K562 (cell line): ENCODE results near the gene CCDC97. TPM values are rescaled to one million over a fixed set of nuclear protein-coding genes. Genes with fewer than 3 reads are reported as not detected.

Experiments
- ATF7 ChIP-seq: fragments of 450-650 bp; IDR thresholded peaks from 2 replicates; pipeline ENCODE4 v1.7.1; 2014; ENCODE audit warnings: mild to moderate bottlenecking, moderate library complexity
- EGR1 ChIP-seq: fragments of 450-650 bp; conservative IDR thresholded peaks from 2 replicates; pipeline ENCODE4 v1.6.1; 2017; ENCODE audit warnings: mild to moderate bottlenecking
- FOXP1 ChIP-seq: sonication (generic); formaldehyde crosslinking; IDR thresholded peaks from 2 replicates; pipeline ENCODE4 v1.8.0; 2022; ENCODE audit warnings: mild to moderate bottlenecking, missing genetic modification reagents
- PHF8 ChIP-seq: fragments of 200-600 bp; sonication (generic); IDR thresholded peaks from 2 replicates; pipeline ENCODE4 v1.6.1; 2012; ENCODE audit warnings: mixed run types, mild to moderate bottlenecking, inconsistent platforms, low read length, moderate library complexity, borderline replicate concordance
- RAD51 ChIP-seq: fragments of 450-650 bp; IDR thresholded peaks from 2 replicates; pipeline ENCODE4 v1.7.1; 2016; ENCODE audit warnings: low read depth, mild to moderate bottlenecking, borderline replicate concordance
- RB1 ChIP-seq: fragments of 450-650 bp; IDR thresholded peaks from 2 replicates; pipeline ENCODE4 v1.6.1; 2017; ENCODE audit warnings: low read depth, mild to moderate bottlenecking
- SLC30A9 ChIP-seq: fragments of 250-450 bp; sonication (Bioruptor Pico); IDR thresholded peaks from 2 replicates; pipeline ENCODE4 v1.8.0; 2022; ENCODE audit warnings: mild to moderate bottlenecking, moderate library complexity
- ZNF75A ChIP-seq: fragments of 450-650 bp; formaldehyde crosslinking; IDR thresholded peaks from 2 replicates; pipeline ENCODE4 v1.4.0; 2020; ENCODE audit warnings: mild to moderate bottlenecking
- polyA plus RNA-seq, 8 experiments: library from polyadenylated mRNA; depleted of rRNA in 4 of 8; stranded (reverse) in 5 of 8; unstranded in 3 of 8; fragments of >200 nt; fragmentation: Nextera tagmentation in 2 of 8; fragmentation: Illumina TruSeq in 1 of 8; extraction: Ambion mirVana in 2 of 8; extraction: Trizol in 1 of 8; gene quantifications; 2 replicates each; pipeline versions ENCODE4 v1.2.1 to v1.2.3, GENCODE V29; 2011 to 2014; ENCODE audit warnings: inconsistent platforms in 1 of 8, missing spikeins in 1 of 8
- total RNA-seq, 7 experiments: library from RNA; depleted of rRNA in 6 of 7; stranded (reverse); fragments of >200 nt in 6 of 7; fragmentation: Illumina TruSeq in 2 of 7; extraction: Trizol in 2 of 7; gene quantifications; 2 replicates each; pipeline versions ENCODE4 v1.2.1 to v1.2.3, GENCODE V29; 2011 to 2021; ENCODE audit warnings: low replicate concordance in 1 of 7
- TF ChIP-seq, protein P1 (sequence below): sonication (generic); formaldehyde crosslinking; IDR thresholded peaks from 2 replicates; pipeline ENCODE4 v1.8.0; 2022; ENCODE audit warnings: mild to moderate bottlenecking, missing genetic modification reagents
- TF ChIP-seq, protein P2 (sequence below), 3 experiments: IDR thresholded peaks in 2 of 3; conservative IDR thresholded peaks in 1 of 3; 2 replicates each; pipeline ENCODE4 v1.5.1; 2011 to 2012; ENCODE audit warnings: low read length in 3 of 3, mild to moderate bottlenecking in 3 of 3, control low read depth in 2 of 3, improper control_type of control experiment in 1 of 3, inconsistent platforms in 1 of 3, low read depth in 1 of 3, mixed read lengths in 1 of 3, moderate library complexity in 1 of 3; ENCODE audit not compliant: insufficient read depth in 2 of 3
- TF ChIP-seq, protein P3 (sequence below): fragments of 450-650 bp; IDR thresholded peaks from 2 replicates; pipeline ENCODE4 v1.6.1; 2016; ENCODE audit warnings: low read depth, mild to moderate bottlenecking, moderate library complexity
- TF ChIP-seq, protein P4 (sequence below), 2 experiments: fragments of 200-800 bp in 1 of 2; sonication (Bioruptor generic) in 1 of 2; sonication (generic) in 1 of 2; formaldehyde crosslinking in 1 of 2; IDR thresholded peaks in 1 of 2; conservative IDR thresholded peaks in 1 of 2; 2 replicates each; pipeline versions ENCODE4 v1.5.0 to v1.6.1; 2016 to 2020; ENCODE audit warnings: missing compliant biosample characterization in 1 of 2, missing genetic modification characterization in 1 of 2, missing genetic modification reagents in 1 of 2
- TF ChIP-seq, protein P5 (sequence below): fragments of 200-800 bp; sonication (Bioruptor generic); IDR thresholded peaks from 2 replicates; pipeline ENCODE4 v1.6.1; 2017; ENCODE audit warnings: missing genetic modification characterization, missing compliant biosample characterization
- TF ChIP-seq, protein P6 (sequence below): IDR thresholded peaks from 2 replicates; pipeline ENCODE4 v1.6.1; 2014; ENCODE audit warnings: antibody characterized with exemption

The CCDC97 gene
- total and polyA plus RNA-seq, 9 of the 15 experiments (the other 6 are each of a cell fraction or from before 2014, with no cell fraction given) = 0.60 to 16.5 (median 7.0) TPM

DNA sequence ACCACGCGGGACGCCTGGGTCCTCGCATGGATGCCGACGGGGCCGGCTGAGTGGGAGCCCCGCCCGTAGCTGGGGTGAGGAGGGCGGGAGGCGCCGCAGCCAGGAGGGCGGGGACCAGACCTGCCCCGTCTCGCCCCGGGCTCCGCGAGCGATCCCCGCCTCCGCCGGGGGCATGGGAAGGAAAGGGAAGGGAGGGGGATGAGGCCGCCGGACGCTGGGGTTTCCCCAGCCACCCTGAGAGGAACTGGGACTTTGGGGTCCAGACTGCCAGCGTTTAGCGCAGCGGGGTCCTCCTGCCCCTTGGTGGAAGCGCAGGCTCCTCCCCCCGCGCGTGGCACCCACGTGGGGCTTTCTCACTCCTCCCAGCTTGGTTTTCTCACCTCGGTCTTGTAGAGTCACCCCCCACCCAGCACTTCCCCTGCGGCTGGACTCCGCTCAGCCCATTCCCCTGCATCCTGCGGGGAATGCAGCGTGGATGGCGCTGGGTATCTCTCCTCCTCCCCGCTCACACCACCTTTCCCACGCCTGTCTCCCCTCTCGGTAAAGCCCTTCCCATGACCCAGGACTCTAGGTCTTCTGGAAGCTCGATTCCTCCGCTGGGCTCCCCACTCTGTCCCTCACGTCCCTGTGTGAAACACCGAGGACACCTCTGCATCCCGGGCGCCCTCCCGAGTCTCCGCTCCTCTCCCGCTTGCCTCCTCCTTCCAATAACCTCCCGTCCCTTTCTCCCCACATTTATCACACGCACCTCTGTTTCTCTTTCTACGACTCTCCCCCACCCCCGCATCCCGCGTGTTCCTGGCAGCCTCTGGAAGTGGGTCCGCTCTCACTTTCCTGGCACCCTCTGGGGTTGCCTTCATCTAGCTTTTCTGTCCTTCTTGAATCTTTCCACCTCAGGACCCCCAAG, 41.6 kb downstream of the CCDC97 start (continued):
- TF ChIP-seq PHF8 = peak; percentile 27; the same call in 1 of the 2 replicates
- peak; percentile 68; the same call in 1 of the 2 replicates for TF ChIP-seq RB1
- TF ChIP-seq, protein P1, sequence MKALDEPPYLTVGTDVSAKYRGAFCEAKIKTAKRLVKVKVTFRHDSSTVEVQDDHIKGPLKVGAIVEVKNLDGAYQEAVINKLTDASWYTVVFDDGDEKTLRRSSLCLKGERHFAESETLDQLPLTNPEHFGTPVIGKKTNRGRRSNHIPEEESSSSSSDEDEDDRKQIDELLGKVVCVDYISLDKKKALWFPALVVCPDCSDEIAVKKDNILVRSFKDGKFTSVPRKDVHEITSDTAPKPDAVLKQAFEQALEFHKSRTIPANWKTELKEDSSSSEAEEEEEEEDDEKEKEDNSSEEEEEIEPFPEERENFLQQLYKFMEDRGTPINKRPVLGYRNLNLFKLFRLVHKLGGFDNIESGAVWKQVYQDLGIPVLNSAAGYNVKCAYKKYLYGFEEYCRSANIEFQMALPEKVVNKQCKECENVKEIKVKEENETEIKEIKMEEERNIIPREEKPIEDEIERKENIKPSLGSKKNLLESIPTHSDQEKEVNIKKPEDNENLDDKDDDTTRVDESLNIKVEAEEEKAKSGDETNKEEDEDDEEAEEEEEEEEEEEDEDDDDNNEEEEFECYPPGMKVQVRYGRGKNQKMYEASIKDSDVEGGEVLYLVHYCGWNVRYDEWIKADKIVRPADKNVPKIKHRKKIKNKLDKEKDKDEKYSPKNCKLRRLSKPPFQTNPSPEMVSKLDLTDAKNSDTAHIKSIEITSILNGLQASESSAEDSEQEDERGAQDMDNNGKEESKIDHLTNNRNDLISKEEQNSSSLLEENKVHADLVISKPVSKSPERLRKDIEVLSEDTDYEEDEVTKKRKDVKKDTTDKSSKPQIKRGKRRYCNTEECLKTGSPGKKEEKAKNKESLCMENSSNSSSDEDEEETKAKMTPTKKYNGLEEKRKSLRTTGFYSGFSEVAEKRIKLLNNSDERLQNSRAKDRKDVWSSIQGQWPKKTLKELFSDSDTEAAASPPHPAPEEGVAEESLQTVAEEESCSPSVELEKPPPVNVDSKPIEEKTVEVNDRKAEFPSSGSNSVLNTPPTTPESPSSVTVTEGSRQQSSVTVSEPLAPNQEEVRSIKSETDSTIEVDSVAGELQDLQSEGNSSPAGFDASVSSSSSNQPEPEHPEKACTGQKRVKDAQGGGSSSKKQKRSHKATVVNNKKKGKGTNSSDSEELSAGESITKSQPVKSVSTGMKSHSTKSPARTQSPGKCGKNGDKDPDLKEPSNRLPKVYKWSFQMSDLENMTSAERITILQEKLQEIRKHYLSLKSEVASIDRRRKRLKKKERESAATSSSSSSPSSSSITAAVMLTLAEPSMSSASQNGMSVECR (CRISPR knock-in tag) = peak; percentile 51; the same call in 1 of the 2 replicates
- TF ChIP-seq EGR1 = peak; percentile 90
- 0 out of 2 replicates have a peak, but pooled peaks have one; percentile 31 for TF ChIP-seq RAD51
- TF ChIP-seq, protein P2, sequence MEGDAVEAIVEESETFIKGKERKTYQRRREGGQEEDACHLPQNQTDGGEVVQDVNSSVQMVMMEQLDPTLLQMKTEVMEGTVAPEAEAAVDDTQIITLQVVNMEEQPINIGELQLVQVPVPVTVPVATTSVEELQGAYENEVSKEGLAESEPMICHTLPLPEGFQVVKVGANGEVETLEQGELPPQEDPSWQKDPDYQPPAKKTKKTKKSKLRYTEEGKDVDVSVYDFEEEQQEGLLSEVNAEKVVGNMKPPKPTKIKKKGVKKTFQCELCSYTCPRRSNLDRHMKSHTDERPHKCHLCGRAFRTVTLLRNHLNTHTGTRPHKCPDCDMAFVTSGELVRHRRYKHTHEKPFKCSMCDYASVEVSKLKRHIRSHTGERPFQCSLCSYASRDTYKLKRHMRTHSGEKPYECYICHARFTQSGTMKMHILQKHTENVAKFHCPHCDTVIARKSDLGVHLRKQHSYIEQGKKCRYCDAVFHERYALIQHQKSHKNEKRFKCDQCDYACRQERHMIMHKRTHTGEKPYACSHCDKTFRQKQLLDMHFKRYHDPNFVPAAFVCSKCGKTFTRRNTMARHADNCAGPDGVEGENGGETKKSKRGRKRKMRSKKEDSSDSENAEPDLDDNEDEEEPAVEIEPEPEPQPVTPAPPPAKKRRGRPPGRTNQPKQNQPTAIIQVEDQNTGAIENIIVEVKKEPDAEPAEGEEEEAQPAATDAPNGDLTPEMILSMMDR (IDR thresholded peaks at IDR 0.05 in 2 of 3, conservative IDR thresholded peaks at IDR 0.05 in 1 of 3; ENCODE audit: insufficient read depth in 2 of 3, low read depth in 1 of 3, low read length in 3 of 3) = no peak
- no peak for TF ChIP-seq FOXP1 (CRISPR knock-in tag)
- no peak for TF ChIP-seq SLC30A9
- TF ChIP-seq, protein P3, sequence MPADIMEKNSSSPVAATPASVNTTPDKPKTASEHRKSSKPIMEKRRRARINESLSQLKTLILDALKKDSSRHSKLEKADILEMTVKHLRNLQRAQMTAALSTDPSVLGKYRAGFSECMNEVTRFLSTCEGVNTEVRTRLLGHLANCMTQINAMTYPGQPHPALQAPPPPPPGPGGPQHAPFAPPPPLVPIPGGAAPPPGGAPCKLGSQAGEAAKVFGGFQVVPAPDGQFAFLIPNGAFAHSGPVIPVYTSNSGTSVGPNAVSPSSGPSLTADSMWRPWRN = peak; percentile 98
- TF ChIP-seq ATF7 = peak; percentile 32; the same call in 1 of the 2 replicates
- TF ChIP-seq, protein P4, sequence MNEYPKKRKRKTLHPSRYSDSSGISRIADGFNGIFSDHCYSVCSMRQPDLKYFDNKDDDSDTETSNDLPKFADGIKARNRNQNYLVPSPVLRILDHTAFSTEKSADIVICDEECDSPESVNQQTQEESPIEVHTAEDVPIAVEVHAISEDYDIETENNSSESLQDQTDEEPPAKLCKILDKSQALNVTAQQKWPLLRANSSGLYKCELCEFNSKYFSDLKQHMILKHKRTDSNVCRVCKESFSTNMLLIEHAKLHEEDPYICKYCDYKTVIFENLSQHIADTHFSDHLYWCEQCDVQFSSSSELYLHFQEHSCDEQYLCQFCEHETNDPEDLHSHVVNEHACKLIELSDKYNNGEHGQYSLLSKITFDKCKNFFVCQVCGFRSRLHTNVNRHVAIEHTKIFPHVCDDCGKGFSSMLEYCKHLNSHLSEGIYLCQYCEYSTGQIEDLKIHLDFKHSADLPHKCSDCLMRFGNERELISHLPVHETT (CRISPR knock-in tag; conservative IDR thresholded peaks at IDR 0.05 in 1 of 2, IDR thresholded peaks at IDR 0.05 in 1 of 2) = no peak
- no peak for TF ChIP-seq ZNF75A
- TF ChIP-seq, protein P5, sequence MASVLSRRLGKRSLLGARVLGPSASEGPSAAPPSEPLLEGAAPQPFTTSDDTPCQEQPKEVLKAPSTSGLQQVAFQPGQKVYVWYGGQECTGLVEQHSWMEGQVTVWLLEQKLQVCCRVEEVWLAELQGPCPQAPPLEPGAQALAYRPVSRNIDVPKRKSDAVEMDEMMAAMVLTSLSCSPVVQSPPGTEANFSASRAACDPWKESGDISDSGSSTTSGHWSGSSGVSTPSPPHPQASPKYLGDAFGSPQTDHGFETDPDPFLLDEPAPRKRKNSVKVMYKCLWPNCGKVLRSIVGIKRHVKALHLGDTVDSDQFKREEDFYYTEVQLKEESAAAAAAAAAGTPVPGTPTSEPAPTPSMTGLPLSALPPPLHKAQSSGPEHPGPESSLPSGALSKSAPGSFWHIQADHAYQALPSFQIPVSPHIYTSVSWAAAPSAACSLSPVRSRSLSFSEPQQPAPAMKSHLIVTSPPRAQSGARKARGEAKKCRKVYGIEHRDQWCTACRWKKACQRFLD (CRISPR knock-in tag) = 0 out of 2 replicates have a peak, but pooled peaks have one; percentile 20
- TF ChIP-seq, protein P6, sequence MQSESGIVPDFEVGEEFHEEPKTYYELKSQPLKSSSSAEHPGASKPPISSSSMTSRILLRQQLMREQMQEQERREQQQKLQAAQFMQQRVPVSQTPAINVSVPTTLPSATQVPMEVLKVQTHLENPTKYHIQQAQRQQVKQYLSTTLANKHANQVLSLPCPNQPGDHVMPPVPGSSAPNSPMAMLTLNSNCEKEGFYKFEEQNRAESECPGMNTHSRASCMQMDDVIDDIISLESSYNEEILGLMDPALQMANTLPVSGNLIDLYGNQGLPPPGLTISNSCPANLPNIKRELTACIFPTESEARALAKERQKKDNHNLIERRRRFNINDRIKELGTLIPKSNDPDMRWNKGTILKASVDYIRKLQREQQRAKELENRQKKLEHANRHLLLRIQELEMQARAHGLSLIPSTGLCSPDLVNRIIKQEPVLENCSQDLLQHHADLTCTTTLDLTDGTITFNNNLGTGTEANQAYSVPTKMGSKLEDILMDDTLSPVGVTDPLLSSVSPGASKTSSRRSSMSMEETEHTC = no peak
